SU-DHL-6 (cell line): Measurements from ENCODE around the gene IL20.

Experiments used
- EZH2phosphoT487 ChIP-seq: fragments of 200-600 bp; sonication (generic), shearing (Covaris generic); conservative IDR thresholded peaks from 2 replicates; pipeline ENCODE4 v1.6.1; 2018; ENCODE audit warnings: mild to moderate bottlenecking, antibody characterized with exemption, low read length, moderate library complexity, mixed read lengths
- TF ChIP-seq, protein P1 (sequence below): fragments of 200-600 bp; sonication (generic); IDR thresholded peaks from one replicate; pipeline ENCODE4 v1.5.1; 2017; ENCODE audit warnings: antibody characterized with exemption, mild to moderate bottlenecking, low read length, moderate library complexity; ENCODE audit not compliant: insufficient read depth, poor library complexity, severe bottlenecking

DNA sequence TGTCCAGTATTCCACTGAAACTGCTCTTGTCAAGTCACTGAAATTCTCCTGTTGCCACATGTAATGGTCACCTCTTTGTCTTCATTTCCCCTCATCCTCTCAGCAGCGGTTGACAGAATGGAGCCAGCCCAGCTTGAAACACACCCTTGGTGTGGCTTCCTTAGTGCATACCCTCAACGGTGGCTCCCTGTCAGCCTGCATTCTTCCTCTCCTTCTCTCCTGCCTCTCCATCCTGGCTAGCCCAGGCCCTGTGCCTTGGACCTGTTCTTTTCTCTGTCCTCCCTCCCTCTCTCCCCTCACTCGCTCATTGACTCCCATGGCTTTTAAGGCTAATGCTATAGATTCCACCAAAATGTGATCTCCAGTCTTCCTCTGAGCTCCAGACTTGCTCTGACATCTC, 52.7 kb downstream of the IL20 start:
- TF ChIP-seq, protein P1, sequence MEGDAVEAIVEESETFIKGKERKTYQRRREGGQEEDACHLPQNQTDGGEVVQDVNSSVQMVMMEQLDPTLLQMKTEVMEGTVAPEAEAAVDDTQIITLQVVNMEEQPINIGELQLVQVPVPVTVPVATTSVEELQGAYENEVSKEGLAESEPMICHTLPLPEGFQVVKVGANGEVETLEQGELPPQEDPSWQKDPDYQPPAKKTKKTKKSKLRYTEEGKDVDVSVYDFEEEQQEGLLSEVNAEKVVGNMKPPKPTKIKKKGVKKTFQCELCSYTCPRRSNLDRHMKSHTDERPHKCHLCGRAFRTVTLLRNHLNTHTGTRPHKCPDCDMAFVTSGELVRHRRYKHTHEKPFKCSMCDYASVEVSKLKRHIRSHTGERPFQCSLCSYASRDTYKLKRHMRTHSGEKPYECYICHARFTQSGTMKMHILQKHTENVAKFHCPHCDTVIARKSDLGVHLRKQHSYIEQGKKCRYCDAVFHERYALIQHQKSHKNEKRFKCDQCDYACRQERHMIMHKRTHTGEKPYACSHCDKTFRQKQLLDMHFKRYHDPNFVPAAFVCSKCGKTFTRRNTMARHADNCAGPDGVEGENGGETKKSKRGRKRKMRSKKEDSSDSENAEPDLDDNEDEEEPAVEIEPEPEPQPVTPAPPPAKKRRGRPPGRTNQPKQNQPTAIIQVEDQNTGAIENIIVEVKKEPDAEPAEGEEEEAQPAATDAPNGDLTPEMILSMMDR, result no peak
- no peak for TF ChIP-seq EZH2phosphoT487
